ENCODE data around the gene NOP53.

DNA sequence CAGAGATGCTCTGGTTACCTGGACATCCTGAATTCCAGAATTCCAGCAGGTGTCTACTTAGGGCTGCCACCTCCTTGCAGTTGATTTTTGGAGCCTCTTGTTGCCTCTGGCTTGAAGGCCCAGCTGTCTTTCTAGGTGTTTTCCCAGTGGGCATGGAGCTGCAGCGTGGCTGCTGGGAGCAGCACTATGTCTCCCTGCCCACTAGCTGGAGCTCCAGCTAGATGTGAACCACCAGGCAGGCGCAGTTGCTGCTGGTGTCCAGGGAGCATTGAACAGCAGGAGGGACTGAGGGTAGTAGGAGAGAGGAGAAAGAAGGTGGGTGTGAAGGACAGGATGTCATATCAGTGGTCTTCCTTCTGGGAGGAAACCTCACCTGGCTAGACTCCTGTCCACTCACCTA lies 23.3 kb downstream of the NOP53 start:
- TF ChIP-seq EZH2 (IDR thresholded peaks at IDR 0.05; ENCODE audit: borderline replicate concordance, low read depth, low read length, severe bottlenecking) (no peak), JUN (IDR thresholded peaks at IDR 0.05; ENCODE audit: borderline replicate concordance, insufficient read depth, insufficient read length, low read depth) (no peak), GATA2 (IDR thresholded peaks at IDR 0.05; ENCODE audit: insufficient read depth, insufficient read length, low read depth, low read length) (no peak)
- TF ChIP-seq, protein P1, sequence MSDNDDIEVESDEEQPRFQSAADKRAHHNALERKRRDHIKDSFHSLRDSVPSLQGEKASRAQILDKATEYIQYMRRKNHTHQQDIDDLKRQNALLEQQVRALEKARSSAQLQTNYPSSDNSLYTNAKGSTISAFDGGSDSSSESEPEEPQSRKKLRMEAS (IDR thresholded peaks at IDR 0.05; ENCODE audit: insufficient read depth, insufficient read length) = no peak
- TF ChIP-seq, protein P2, sequence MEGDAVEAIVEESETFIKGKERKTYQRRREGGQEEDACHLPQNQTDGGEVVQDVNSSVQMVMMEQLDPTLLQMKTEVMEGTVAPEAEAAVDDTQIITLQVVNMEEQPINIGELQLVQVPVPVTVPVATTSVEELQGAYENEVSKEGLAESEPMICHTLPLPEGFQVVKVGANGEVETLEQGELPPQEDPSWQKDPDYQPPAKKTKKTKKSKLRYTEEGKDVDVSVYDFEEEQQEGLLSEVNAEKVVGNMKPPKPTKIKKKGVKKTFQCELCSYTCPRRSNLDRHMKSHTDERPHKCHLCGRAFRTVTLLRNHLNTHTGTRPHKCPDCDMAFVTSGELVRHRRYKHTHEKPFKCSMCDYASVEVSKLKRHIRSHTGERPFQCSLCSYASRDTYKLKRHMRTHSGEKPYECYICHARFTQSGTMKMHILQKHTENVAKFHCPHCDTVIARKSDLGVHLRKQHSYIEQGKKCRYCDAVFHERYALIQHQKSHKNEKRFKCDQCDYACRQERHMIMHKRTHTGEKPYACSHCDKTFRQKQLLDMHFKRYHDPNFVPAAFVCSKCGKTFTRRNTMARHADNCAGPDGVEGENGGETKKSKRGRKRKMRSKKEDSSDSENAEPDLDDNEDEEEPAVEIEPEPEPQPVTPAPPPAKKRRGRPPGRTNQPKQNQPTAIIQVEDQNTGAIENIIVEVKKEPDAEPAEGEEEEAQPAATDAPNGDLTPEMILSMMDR (IDR thresholded peaks at IDR 0.05; ENCODE audit: extremely low read depth in 1 of 2, insufficient read depth in 1 of 2, low read depth in 1 of 2, low read length in 2 of 2) = no peak

All from endothelial cell of umbilical vein (primary cell).